ENCODE data around the gene EXOSC6. TPM values are rescaled to one million over a fixed set of nuclear protein-coding genes. Genes with fewer than 3 reads are reported as not detected.
"Not testable (repeated sequence)": the region's sequence is repeated elsewhere in the genome, so short reads cannot be mapped to it uniquely, and the experiment has no call there.

EXOSC6 gene
- 10 to 100 TPM; 29.7 to 44.9 TPM for total RNA-seq

GRCh38 chr16:70251629-70252354 is at the start of gene EXOSC6:
TSS of gene EXOSC6 (minus strand) at chr16:70251940. CDS start at chr16:70251900, 40 bp downstream.
- H3K4me3 ChIP-seq, result peak within 1 kb of the TSS; percentile 62 to 72
- TF ChIP-seq POLR2AphosphoS5 (IDR thresholded peaks at IDR 0.05) (peak; percentile 96), CTCF (IDR thresholded peaks at IDR 0.05) (peak; percentile 81 to 95 (median 94)), POLR2A (IDR thresholded peaks at IDR 0.05) (peak; percentile 79)
- DNase-seq (ENCODE audit: low spot score), result peak; percentile 90
- H3K9me3 ChIP-seq, result no peaks in the 10 kb centered on the region
- H3K27me3 ChIP-seq (replicated peaks; ENCODE audit: insufficient read depth), result no peaks in the 10 kb centered on the region
- peaks cover 5 to 16% of the 10 kb centered on the region in 2 donors for H3K36me3 ChIP-seq
- H3K27ac ChIP-seq, result peak within 1 kb of the TSS; percentile 77 to 84
- H3K4me1 ChIP-seq (replicated peaks), result peaks cover 9% of the 10 kb centered on the region
- 2% methylated on average over 58 of the region's 65 CpGs for WGBS
- intact Hi-C loops (cut with DNase I), result no loop called here

- no peaks in the 10 kb centered on the region for H3K4me1 ChIP-seq (replicated peaks)
These were observed 49.4 kb upstream of the EXOSC6 start for GRCh38 chr16:70301121-70301520.

GRCh38 chr16:70298988-70299938 is 47.5 kb upstream of the EXOSC6 start, which contains the start of gene DDX19B:
TSS of gene DDX19B (plus strand) at chr16:70299186. CDS start at chr16:70299298, 112 bp downstream.
- Histone ChIP-seq H3K27me3 (replicated peaks; ENCODE audit: insufficient read depth) (no peaks in the 10 kb centered on the region), H3K9me3 (no peaks in the 10 kb centered on the region), H3K4me1 (replicated peaks) (no peaks in the 10 kb centered on the region), H3K36me3 (no peaks in the 10 kb centered on the region), H3K27ac (peak within 1 kb of the TSS; percentile 98), H3K4me3 (peak within 1 kb of the TSS; percentile 85 to 94)
- peak; percentile 77 for DNase-seq (ENCODE audit: low spot score)
- intact Hi-C loops (cut with DNase I), result loop anchor here (5.0 kb wide), 1 partner anchor 48 kb away; the partner anchor contains the start of gene DDX19A
- WGBS, result under 1% methylated on average over 37 of the region's 37 CpGs
- TF ChIP-seq CTCF (IDR thresholded peaks at IDR 0.05) (peak in 1 of 4 experiments; percentile 5), POLR2AphosphoS5 (IDR thresholded peaks at IDR 0.05) (peak; percentile 68), POLR2A (IDR thresholded peaks at IDR 0.05) (no peak)

More at GRCh38 chr16:70301121-70301520, 49.4 kb upstream of the EXOSC6 start:
- TF ChIP-seq POLR2A (IDR thresholded peaks at IDR 0.05), result no peak
- WGBS, result 97% methylated on average over 1 of the region's 1 CpG
- no peaks in the 10 kb centered on the region for H3K9me3 ChIP-seq
- H3K27ac ChIP-seq, result no peak overlapping the region
- no peaks in the 10 kb centered on the region for H3K27me3 ChIP-seq (replicated peaks; ENCODE audit: insufficient read depth)
- intact Hi-C loops (cut with DNase I), result no loop called here
- H3K36me3 ChIP-seq, result no peaks in the 10 kb centered on the region
- no peak for DNase-seq (ENCODE audit: low spot score)
- H3K4me3 ChIP-seq, result no peak overlapping the region

GRCh38 chr16:70295634-70296033 is 43.9 kb upstream of the EXOSC6 start:
- H3K4me3 ChIP-seq, result no peak overlapping the region
- H3K4me1 ChIP-seq (replicated peaks), result no peaks in the 10 kb centered on the region
- H3K27ac ChIP-seq, result no peak overlapping the region
- no peaks in the 10 kb centered on the region for H3K27me3 ChIP-seq (replicated peaks; ENCODE audit: insufficient read depth)
- DNase-seq (ENCODE audit: low spot score), result no peak
- TF ChIP-seq CTCF (IDR thresholded peaks at IDR 0.05), result no peak
- no peaks in the 10 kb centered on the region for H3K9me3 ChIP-seq
- intact Hi-C loops (cut with DNase I), result loop anchor here (5.0 kb wide), 1 partner anchor 52 kb away; the partner anchor contains the start of gene DDX19A
- no peaks in the 10 kb centered on the region for H3K36me3 ChIP-seq

- no peak overlapping the region for H3K27ac ChIP-seq
These were observed 42.8 kb upstream of the EXOSC6 start for GRCh38 chr16:70294385-70295025.

GRCh38 chr16:70292148-70292547 is 40.4 kb upstream of the EXOSC6 start:
- H3K27me3 ChIP-seq (replicated peaks; ENCODE audit: insufficient read depth); H3K36me3 ChIP-seq; H3K9me3 ChIP-seq; intact Hi-C loops (cut with DNase I); DNase-seq (ENCODE audit: low spot score); H3K4me1 ChIP-seq (replicated peaks); H3K27ac ChIP-seq; H3K4me3 ChIP-seq: not testable (repeated sequence)
- whole genome bisulfite sequencing, result 93% methylated on average over 11 of the region's 11 CpGs

More at GRCh38 chr16:70294385-70295025, 42.8 kb upstream of the EXOSC6 start:
- intact Hi-C loops (cut with DNase I), result loop anchor here (5.0 kb wide), 1 partner anchor 53 kb away; the partner anchor contains the start of gene DDX19A
- Histone ChIP-seq H3K4me3 (no peak overlapping the region), H3K27me3 (replicated peaks; ENCODE audit: insufficient read depth) (no peaks in the 10 kb centered on the region), H3K4me1 (replicated peaks) (no peaks in the 10 kb centered on the region), H3K36me3 (no peaks in the 10 kb centered on the region), H3K9me3 (no peaks in the 10 kb centered on the region)
- 95% methylated on average over 28 of the region's 28 CpGs for WGBS
- no peak for DNase-seq (ENCODE audit: low spot score)
- TF ChIP-seq CTCF (IDR thresholded peaks at IDR 0.05) (no peak), POLR2A (IDR thresholded peaks at IDR 0.05) (no peak), POLR2AphosphoS5 (IDR thresholded peaks at IDR 0.05) (no peak)
